Daoy (cell line): ENCODE data around the gene LRG1. TPM values are rescaled to one million over a fixed set of nuclear protein-coding genes. Genes with fewer than 3 reads are reported as not detected.
A peak's percentile ranks its signal among the peaks of the same experiment; 100 is the strongest.
"Not testable (repeated sequence)": the region's sequence is repeated elsewhere in the genome, so short reads cannot be mapped to it uniquely, and the experiment has no call there.

ENCODE experiments used
- DNase-seq: peaks from one replicate; pipeline ENCODE4 v3.0.0-alpha.2; 2015; ENCODE audit warnings: low read depth
- total RNA-seq: library from RNA; depleted of rRNA; stranded (reverse); fragments of >200 nt; shearing (Covaris generic); gene quantifications from 2 replicates; pipeline ENCODE4 v1.2.3, GENCODE V29; 2014

Gene LRG1
- total RNA-seq, 1 experiment from 2014 or later, result 0.69 TPM

GRCh38 chr19:4527377-4527776, 12.5 kb downstream of the LRG1 start:
- DNase-seq, result not testable (repeated sequence)

- DNase-seq, result no peak
Measured at GRCh38 chr19:4525563-4526002, 14.3 kb downstream of the LRG1 start.

- DNase-seq, result peak; percentile 59
Measured at GRCh38 chr19:4524808-4525562, 14.9 kb downstream of the LRG1 start.

GRCh38 chr19:4523306-4524110, 16.3 kb downstream of the LRG1 start:
- peak; percentile 58 for DNase-seq

GRCh38 chr19:4522291-4523002, 17.4 kb downstream of the LRG1 start:
- DNase-seq, result no peak

- no peak for DNase-seq
Measured at GRCh38 chr19:4521888-4522242, 18.0 kb downstream of the LRG1 start.

GRCh38 chr19:4521170-4521887, 18.5 kb downstream of the LRG1 start:
- DNase-seq, result peak; percentile 39

GRCh38 chr19:4519521-4520277, 20.1 kb downstream of the LRG1 start:
- peak; percentile 41 for DNase-seq

- DNase-seq, result no peak
Measured at GRCh38 chr19:4519172-4519496, 20.7 kb downstream of the LRG1 start.

- DNase-seq, result peak; percentile 86
Measured at GRCh38 chr19:4518345-4519171, 21.3 kb downstream of the LRG1 start, which contains the start of gene PLIN4. PLIN4 (minus strand) TSS chr19:4518486; CDS start chr19:4518272, 214 bp downstream.

- no peak for DNase-seq
Measured at GRCh38 chr19:4517451-4518057, 22.3 kb downstream of the LRG1 start.

GRCh38 chr19:4516939-4517300, 22.9 kb downstream of the LRG1 start:
- no peak for DNase-seq

GRCh38 chr19:4516199-4516938, 23.5 kb downstream of the LRG1 start:
- DNase-seq, result no peak

- DNase-seq, result no peak
Measured at GRCh38 chr19:4515732-4516131, 24.1 kb downstream of the LRG1 start.

- no peak for DNase-seq
Measured at GRCh38 chr19:4513248-4513647, 26.6 kb downstream of the LRG1 start.

- DNase-seq, result no peak
Measured at GRCh38 chr19:4512070-4512469, 27.8 kb downstream of the LRG1 start.

- no peak for DNase-seq
Measured at GRCh38 chr19:4511300-4512054, 28.4 kb downstream of the LRG1 start.
